Astrocyte (in vitro differentiated cells and primary cell): ENCODE data around the gene RIPOR3.

Experiments used
- EZH2 ChIP-seq: IDR thresholded peaks from 2 replicates; pipeline ENCODE4 v1.6.1; 2012; ENCODE audit warnings: mild to moderate bottlenecking, low read length, inconsistent platforms; ENCODE audit not compliant: insufficient read depth
- TF ChIP-seq, protein P1 (sequence below): IDR thresholded peaks from 2 replicates; pipeline ENCODE4 v1.5.1; 2011; ENCODE audit warnings: low read depth, mild to moderate bottlenecking, inconsistent platforms, low read length, moderate library complexity; ENCODE audit not compliant: insufficient read depth

DNA sequence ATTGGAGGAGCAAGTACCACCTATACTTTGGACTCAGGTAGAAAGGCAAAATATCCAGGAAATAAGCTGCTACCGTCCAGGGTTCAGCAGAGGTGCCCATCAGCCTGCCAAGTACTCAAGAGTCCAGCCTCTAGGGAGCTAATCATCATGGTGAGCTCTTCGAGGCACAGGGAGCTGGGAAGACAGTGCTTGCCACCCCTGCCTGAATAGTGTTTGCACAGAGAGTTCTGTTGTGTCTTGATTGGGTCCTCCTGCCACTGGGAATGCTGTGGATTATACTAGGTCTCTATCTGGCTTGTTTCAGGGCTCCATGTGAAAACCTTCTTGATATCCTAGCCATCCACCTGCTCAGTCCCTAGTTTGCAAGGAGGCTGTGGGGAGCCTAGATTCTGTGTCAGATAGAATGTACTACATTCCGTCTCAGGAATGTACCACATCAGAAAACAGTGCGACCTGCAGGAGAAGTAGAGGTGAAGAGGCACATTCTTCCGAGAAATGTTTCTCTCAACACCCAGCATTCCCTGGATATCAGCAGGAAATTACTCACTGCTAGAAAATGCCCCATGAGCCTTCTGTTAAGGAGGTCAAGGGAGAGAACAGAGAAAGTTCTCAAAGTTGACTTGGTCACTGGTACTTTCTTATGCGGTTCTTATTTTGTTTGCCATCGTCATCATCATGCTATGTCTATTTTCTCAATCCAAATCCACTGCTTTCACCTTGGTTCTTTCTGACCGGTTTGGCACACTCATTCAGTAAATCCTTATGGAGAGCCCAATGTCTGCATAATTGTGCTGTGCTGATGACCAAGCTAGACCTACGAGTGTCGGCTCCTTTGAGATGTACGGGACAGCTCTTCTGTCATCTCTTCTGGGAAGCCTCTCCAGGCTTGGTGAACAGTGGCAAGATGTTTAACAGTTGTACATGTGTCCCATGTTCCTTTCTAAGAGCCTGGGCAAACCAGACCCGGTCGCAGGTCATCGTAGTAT lies 150.4 kb downstream of the RIPOR3 start:
- TF ChIP-seq, protein P1, sequence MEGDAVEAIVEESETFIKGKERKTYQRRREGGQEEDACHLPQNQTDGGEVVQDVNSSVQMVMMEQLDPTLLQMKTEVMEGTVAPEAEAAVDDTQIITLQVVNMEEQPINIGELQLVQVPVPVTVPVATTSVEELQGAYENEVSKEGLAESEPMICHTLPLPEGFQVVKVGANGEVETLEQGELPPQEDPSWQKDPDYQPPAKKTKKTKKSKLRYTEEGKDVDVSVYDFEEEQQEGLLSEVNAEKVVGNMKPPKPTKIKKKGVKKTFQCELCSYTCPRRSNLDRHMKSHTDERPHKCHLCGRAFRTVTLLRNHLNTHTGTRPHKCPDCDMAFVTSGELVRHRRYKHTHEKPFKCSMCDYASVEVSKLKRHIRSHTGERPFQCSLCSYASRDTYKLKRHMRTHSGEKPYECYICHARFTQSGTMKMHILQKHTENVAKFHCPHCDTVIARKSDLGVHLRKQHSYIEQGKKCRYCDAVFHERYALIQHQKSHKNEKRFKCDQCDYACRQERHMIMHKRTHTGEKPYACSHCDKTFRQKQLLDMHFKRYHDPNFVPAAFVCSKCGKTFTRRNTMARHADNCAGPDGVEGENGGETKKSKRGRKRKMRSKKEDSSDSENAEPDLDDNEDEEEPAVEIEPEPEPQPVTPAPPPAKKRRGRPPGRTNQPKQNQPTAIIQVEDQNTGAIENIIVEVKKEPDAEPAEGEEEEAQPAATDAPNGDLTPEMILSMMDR: peak; percentile 18
- TF ChIP-seq EZH2: no peak
